ENCODE data around the gene CACNB2. TPM values are rescaled to one million over a fixed set of nuclear protein-coding genes. Genes with fewer than 3 reads are reported as not detected.

Gene CACNB2
- total and polyA plus RNA-seq, 4 donors, result 0.90 to 23.9 (median 3.7) TPM

DNA sequence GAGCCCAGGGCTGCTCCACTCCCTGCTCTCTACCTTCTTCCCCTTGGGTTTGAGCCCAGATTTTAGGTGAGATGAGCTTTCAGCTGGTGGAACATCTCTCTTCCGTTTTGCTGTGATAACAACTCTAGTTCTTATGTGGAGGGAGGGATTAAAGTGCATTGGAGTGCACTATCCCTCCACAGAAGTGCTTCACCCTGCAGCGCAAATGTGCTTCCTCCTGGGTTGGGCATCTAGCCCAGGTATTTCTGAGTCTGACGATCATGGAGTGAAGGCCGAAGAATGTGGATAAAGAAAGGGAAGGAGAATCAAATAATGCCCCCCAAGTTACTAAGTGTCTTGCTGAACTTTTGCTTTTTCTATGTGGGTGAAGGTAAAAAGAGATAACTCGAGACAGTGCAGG lies 157.4 kb downstream of the CACNB2 start:
- ATAC-seq (ENCODE audit: insufficient read depth, low FRiP score) (no peak), DNase-seq (no peak)
- no peak for TF ChIP-seq CTCF (IDR thresholded peaks at IDR 0.05; ENCODE audit: control extremely low read depth, extremely low read depth)
- H3K4me3 ChIP-seq, result no peak overlapping the region
- 77 to 85% methylated on average over 5 of the region's 5 CpGs for WGBS, 2 donors
- H3K36me3 ChIP-seq (ENCODE audit: control insufficient read depth in 4 of 4, insufficient read depth in 4 of 4, low read length in 4 of 4), result peaks cover 0 to 2% (median 0%) of the 10 kb centered on the region in 4 donors
- H3K9ac ChIP-seq (ENCODE audit: insufficient read depth in 1 of 2, low read length in 2 of 2), result no peak overlapping the region
- no peak overlapping the region for H3K27ac ChIP-seq (ENCODE audit: low read depth in 1 of 2, low read length in 1 of 2)
- H3K4me1 ChIP-seq (ENCODE audit: control insufficient read depth in 5 of 5, insufficient read depth in 5 of 5, low read length in 5 of 5), result no peaks in the 10 kb centered on the region
- no peaks in the 10 kb centered on the region for H3K9me3 ChIP-seq (ENCODE audit: control insufficient read depth in 4 of 4, insufficient read depth in 3 of 4, low read length in 3 of 4)
- no peaks in the 10 kb centered on the region for H3K27me3 ChIP-seq (ENCODE audit: control insufficient read depth in 3 of 3, insufficient read depth in 3 of 3, low read length in 2 of 3)

DNA sequence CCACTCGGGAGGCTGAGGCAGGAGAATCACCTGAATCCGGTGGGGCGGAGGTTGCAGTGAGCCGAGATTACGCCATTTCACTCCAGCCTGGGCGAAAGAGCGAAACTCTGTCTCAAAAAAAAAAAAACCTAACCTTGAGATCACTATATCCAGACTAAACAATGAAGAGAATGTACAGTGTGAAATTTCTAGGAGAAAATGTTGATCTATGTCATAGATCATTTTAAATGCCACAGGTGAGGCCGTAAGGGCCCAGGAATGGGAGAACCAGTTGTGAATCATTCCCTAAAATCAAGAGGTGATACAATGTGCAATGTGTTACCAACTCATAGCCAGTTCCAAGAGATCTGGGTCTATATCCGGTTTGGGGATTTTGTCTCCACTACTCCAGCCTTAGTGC lies 158.0 kb downstream of the CACNB2 start:
- DNase-seq (no peak), ATAC-seq (ENCODE audit: insufficient read depth, low FRiP score) (no peak)
- no peak for TF ChIP-seq CTCF (IDR thresholded peaks at IDR 0.05; ENCODE audit: control extremely low read depth, extremely low read depth)
- no peaks in the 10 kb centered on the region for H3K27me3 ChIP-seq (ENCODE audit: control insufficient read depth in 3 of 3, insufficient read depth in 3 of 3, low read length in 2 of 3)
- H3K27ac ChIP-seq (ENCODE audit: low read depth in 1 of 2, low read length in 1 of 2), result no peak overlapping the region
- H3K36me3 ChIP-seq (ENCODE audit: control insufficient read depth in 4 of 4, insufficient read depth in 4 of 4, low read length in 4 of 4), result peaks cover 0 to 2% (median 0%) of the 10 kb centered on the region in 4 donors
- no peaks in the 10 kb centered on the region for H3K9me3 ChIP-seq (ENCODE audit: control insufficient read depth in 4 of 4, insufficient read depth in 3 of 4, low read length in 3 of 4)
- no peak overlapping the region for H3K9ac ChIP-seq (ENCODE audit: insufficient read depth in 1 of 2, low read length in 2 of 2)
- no peaks in the 10 kb centered on the region for H3K4me1 ChIP-seq (ENCODE audit: control insufficient read depth in 5 of 5, insufficient read depth in 5 of 5, low read length in 5 of 5)
- 93 to 96% methylated on average over 9 of the region's 9 CpGs for WGBS, 2 donors
- no peak overlapping the region for H3K4me3 ChIP-seq

DNA sequence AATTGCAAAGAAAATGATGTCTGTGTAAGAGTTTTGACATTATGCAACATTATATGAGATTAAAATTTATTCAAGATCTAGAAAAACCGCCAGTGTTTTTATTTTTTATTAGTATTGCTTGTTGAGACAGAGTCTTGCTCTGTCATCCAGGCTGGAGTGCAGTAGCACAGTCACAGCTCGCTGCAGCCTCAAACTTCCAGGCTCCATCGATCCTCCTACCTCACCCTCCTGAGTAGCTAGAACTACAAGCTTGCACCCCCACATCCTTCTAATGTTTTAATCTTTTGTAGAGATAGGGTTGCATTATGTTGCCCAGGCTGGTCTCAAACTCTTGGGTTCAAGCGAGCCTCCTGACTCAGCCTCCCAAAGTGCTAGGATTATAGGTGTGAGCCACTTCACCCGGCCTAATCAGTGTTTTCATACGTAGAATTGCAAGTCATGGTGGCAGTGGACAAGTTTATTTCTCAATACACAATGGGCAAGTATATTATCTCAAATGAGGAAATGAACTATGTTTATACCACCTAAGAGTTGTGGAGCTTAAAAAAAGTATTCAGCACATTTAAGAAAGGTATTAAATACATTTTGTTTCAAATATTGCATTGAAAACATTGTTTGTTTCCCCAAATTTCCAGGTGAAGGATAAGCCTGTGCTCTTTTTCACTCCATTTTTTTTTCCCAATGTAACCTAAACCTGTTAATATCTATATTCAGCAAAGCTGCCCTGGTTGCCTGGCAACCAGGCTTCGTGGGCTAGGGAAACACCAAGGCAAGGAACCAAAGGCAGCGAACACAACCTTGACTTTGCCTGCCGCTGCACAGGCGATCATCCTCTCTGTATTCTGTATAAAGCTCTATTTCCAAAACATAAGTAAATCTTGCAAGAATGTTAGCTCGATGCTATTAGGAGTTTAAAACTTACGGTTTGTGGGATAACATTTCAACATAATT lies 163.9 kb downstream of the CACNB2 start:
- ATAC-seq (ENCODE audit: insufficient read depth, low FRiP score) (no peak), DNase-seq (peak in 1 of 3 donors; percentile 10)

More for the DNA sequence above, 163.9 kb downstream of the CACNB2 start:
- H3K9me3 ChIP-seq (ENCODE audit: control insufficient read depth in 4 of 4, insufficient read depth in 3 of 4, low read length in 3 of 4), result no peaks in the 10 kb centered on the region
- no peaks in the 10 kb centered on the region for H3K27me3 ChIP-seq (ENCODE audit: control insufficient read depth in 3 of 3, insufficient read depth in 3 of 3, low read length in 2 of 3)
- no peaks in the 10 kb centered on the region for H3K4me1 ChIP-seq (ENCODE audit: control insufficient read depth in 5 of 5, insufficient read depth in 5 of 5, low read length in 5 of 5)
- H3K9ac ChIP-seq (ENCODE audit: insufficient read depth in 1 of 2, low read length in 2 of 2), result no peak overlapping the region
- 49 to 63% methylated on average over 12 of the region's 12 CpGs for WGBS, 2 donors
- no peak overlapping the region for H3K27ac ChIP-seq (ENCODE audit: low read depth in 1 of 2, low read length in 1 of 2)
- no peak overlapping the region for H3K4me3 ChIP-seq
- no peaks in the 10 kb centered on the region for H3K36me3 ChIP-seq (ENCODE audit: control insufficient read depth in 4 of 4, insufficient read depth in 4 of 4, low read length in 4 of 4)
- TF ChIP-seq CTCF (IDR thresholded peaks at IDR 0.05; ENCODE audit: control extremely low read depth, extremely low read depth), result no peak

All from lung (tissue), 12 donors.